Frontal cortex (tissue), 4 donors: ENCODE data around the gene TRMT10C. TPM values are rescaled to one million over a fixed set of nuclear protein-coding genes. Genes with fewer than 3 reads are reported as not detected.
"Not testable (repeated sequence)": the region's sequence is repeated elsewhere in the genome, so short reads cannot be mapped to it uniquely, and the experiment has no call there.

Experiments used
- DNase-seq, 2 donors: peaks; one replicate each; pipeline ENCODE4 v3.0.0; 2012; ENCODE audit warnings: low spot score in 2 of 2
- FAIRE-seq: peaks from 2 replicates; lab custom pipeline; 2012; peaks lifted over from hg19 to GRCh38; lab: Jason Lieb, UNC
- total RNA-seq: library from RNA; depleted of rRNA; stranded (reverse); fragments of >200 nt; gene quantifications from one replicate; pipeline ENCODE4 v1.2.3, GENCODE V29; 2014
- donor health status: control.
- donor health status: control.
- donor health status: control.

TRMT10C gene
- total RNA-seq, 1 donor from 2014 or later = 54.2 TPM

DNA sequence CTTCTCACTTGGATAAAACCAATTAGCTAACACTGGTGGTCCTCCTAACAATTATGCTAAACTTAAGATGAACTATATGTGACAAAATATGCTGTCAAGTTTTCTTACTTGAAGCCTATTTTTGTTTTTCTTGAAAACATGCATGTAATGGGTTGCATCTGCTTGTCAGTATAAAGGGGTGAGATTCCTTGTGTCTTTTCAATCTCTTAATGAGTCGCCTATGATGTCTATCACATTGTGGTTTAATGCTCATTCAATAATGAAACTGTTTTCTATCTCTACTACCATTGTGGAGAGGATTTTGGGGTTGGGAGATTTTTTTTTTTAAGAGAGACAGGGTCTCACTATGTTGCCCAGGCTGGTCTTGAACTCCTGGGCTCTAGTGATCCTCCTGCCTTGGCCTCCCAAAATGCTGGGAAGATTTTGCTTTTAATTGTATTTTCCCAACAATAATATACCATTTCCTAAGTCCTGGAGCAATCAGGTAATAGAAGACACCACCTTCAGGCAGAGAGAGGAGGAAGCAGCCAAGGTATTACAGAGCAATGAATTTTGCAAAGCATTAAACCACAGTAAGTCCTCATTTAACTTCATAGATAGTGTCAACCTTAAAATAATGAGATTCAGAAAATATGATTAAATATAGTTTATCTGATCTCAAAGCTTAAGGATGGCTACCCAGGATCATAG, 17.4 kb upstream of the TRMT10C start:
- DNase-seq = no peak
- FAIRE-seq = no peak

GRCh38 chr3:101548527-101549105, 13.1 kb upstream of the TRMT10C start:
- no peak for FAIRE-seq
- no peak for DNase-seq

GRCh38 chr3:101549473-101549872, 12.2 kb upstream of the TRMT10C start:
- DNase-seq = no peak
- FAIRE-seq = no peak

DNA sequence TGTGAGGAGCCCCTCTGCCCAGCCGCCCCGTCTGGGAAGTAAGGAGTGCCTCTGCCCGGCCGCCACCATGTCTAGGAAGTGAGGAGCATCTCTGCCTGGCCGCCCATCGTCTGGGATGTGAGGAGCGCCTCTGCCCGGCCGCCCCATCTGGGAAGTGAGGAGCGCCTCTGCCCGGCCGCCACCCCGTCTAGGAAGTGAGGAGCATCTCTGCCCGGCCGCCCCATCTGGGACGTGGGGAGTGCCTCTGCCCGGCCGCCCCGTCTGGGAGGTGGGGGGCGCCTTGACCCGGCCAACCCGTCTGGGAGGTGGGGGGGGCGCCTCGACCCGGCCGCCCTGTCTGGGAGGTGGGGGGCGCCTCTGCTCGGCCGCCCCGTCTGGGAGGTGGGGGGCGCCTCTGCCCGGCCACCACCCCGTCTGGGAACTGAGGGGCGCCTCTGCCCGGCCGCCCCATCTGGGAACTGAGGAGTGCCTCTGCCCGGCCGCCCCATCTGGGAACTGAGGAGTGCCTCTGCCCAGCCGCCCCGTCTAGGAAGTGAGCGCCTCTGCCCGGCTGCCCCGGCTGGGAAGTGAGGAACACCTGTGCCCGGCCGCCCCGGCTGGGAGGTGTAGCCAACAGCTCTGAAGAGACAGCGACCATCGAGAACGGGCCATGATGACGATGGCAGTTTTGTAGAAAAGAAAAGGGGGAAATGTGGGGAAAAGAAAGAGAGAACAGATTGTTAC, 10.1 kb upstream of the TRMT10C start:
- not testable (repeated sequence) for FAIRE-seq, DNase-seq

DNA sequence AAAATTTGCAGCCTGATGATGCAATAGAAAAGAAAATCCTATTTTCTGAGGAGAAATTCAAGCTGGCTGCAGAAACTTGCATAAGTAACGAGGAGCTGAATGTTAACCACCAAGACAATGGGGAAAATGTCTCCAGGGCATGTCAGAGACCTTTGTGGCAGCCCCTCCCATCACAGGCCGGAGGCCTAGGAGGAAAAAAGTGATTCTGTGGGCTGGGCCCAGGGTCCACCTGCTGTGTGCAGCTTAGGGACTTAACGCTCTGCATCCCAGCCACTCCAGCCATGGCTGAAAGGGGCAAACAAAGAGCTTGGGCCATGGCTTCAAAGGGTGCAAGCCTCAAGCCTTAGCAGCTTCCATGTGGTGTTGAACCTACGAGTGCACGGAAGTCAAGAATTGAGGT, 8.3 kb upstream of the TRMT10C start:
- FAIRE-seq, DNase-seq: not testable (repeated sequence)

GRCh38 chr3:101556064-101556463, 5.6 kb upstream of the TRMT10C start:
- FAIRE-seq = no peak
- DNase-seq = no peak

DNA sequence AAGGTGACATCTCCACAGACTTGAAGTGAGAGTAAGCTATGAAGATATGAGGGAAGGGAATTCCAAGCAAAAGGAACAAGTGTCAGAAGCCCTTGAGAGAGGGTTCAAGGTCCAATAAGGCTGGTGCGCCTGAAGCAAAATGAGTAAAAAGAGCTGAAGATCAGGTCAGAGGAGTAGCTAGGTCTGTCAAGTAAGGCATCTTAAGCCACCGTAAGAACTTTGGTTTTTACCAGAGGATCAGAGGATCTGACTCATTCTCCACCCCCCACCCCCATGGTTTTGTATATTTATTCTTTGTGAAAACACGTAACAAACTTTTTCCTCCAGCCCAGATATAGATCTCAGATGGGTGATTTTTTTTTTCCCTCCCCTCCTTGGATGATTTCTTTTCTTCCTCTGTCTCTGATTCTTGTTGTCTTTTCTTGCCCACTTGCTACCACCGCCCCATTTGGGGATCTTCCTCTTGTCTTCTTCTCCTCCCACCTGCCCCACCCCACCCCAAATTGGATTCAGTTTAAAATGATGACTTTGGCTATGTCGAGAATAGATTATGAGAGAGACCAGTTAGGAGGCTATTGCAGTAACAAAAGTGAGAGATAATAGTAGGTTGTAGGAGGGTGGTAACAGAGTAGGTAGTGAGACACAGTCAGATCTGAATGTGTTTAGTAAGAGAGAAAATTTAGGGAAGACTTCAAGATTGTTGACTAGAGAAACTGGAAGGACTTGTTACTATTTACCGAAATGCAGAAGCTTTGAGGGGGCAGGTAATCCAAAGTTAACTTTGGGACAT, 6.1 kb downstream of the TRMT10C start:
- DNase-seq (no peak), FAIRE-seq (no peak)

GRCh38 chr3:101571028-101571895, 9.6 kb downstream of the TRMT10C start:
- FAIRE-seq (no peak), DNase-seq (no peak)

- FAIRE-seq (peak; percentile 93), DNase-seq (peak; percentile 87 to 89)
Observed at GRCh38 chr3:101573449-101574387, 12.1 kb downstream of the TRMT10C start, which contains the start of gene PCNP. Gene PCNP, plus strand, starts transcription at chr3:101574180. Its CDS starts 36 bp downstream, at chr3:101574216.

DNA sequence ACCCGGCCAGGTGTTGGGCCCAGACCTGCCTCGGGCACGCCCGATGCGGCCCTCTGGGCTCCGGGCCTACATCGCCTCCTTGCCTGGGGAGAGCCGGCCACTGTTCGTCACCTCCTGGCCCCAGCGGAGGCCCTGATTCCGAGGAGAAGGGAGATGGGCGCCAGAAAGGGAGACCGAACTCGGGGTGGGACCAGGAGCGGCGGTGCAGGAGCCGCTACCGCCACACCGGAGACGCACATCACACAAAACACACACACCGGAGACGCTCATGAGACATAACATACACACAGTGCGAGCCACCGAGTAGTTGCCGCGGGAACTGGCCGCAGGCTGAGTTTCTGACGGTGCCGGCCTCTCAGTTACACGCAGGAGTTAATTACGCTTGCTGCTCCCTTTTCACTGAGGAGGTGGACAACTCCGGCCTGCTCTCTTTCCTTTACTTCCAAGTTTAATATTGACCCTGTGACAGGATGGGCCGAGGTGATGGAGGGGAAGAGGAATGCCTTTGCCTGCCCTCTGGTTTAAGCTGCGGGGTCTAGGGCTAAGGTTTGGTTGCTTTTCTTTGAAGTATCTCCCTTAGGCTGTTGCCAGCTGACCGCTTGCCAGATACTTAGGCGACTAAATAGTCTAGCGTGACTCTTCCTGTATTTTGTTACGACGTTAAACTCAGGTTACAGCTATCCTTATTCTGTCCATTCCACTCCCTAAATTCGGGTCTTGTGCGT, 12.9 kb downstream of the TRMT10C start:
- FAIRE-seq = no peak
- peak in 1 of 2 donors; percentile 28 for DNase-seq

- FAIRE-seq = no peak
Observed at GRCh38 chr3:101577286-101577685, 15.6 kb downstream of the TRMT10C start.

DNA sequence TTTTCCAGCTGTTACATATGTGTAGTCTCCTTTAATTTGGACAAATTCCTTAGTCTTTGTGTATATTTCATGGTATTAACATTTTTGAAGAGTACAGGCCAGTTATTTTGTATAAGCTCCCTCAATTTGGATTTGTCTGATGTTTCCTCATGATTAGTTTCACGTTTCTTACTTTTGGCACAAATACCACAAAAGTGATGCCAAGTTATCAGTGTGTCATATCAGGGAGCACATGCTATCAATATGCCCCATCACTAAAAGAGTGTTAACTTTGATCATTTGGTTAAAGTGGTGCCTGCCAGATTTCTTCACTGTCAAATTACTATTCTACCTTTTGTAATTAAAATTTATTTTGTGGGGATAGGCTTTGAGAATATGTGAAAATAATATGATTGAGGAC, 26.9 kb downstream of the TRMT10C start:
- FAIRE-seq (no peak), DNase-seq (no peak)

More at GRCh38 chr3:101577286-101577685, 15.6 kb downstream of the TRMT10C start:
- no peak for DNase-seq

GRCh38 chr3:101591071-101591470, 29.4 kb downstream of the TRMT10C start:
- no peak for FAIRE-seq
- no peak for DNase-seq

GRCh38 chr3:101602731-101603130, 41.1 kb downstream of the TRMT10C start:
- FAIRE-seq (no peak), DNase-seq (no peak)

GRCh38 chr3:101603184-101603583, 41.5 kb downstream of the TRMT10C start:
- DNase-seq (no peak), FAIRE-seq (no peak)

DNA sequence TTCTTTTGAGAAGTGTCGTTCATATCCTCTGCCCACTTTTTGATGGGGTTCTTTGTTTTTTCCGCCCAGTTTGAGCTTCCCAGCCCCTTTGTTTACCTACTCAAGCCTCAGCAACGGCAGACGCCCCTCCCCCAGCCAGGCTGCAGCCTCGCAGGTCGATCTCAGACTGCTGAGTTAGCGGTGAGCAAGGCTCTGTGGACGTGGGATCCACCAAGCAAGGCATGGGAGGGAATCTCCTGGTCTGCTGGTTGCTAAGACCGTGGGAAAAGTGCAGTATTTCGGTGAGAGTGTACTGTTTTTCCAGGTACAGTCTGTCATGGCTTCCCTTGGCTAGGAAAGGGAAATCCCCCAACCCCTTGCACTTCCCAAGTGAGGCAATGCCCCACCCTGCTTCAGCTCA, 43.7 kb downstream of the TRMT10C start:
- FAIRE-seq, DNase-seq: not testable (repeated sequence)

- DNase-seq = no peak
- FAIRE-seq = no peak
Observed at GRCh38 chr3:101611023-101611422, 49.4 kb downstream of the TRMT10C start.
